ENCODE measurements around the gene SUN5.

The SUN5 gene

DNA sequence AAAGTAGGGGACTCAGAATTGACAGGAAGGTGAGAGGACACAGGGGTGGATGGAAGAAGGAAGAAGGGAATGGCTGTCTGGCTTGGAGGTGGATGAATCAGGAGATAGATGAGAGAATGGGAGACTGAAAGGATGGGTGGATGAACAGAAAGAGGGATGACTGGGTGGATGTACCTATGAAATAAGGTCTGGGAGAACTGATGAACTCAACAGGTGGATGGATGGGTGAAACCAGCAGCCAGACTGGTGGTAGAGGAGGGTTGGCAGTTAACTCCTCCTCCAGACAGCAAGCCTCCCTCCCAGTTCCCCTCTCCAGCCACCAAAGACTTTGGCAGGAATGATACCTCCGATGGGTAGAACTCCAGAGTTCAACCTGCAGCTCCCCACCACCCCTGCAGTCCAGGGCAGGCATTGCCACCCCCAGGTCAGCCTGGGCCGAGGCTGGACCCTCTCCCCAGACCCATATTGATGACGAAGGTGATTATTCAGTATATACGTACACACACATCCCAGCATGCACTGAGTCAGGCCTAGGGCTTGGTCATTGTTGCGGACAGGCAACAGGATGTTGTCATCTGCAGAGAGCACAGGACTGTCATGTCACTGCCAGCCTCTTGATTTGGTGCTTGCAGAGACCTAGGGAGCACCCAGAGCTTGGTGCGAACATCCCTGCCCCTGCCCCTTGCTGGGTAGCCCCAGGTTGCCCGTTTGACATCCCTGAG lies 2.0 kb downstream of the SUN5 start:
- in situ Hi-C loops (cut with MboI; ENCODE audit: low sequenced_read_pairs) = loop anchor here (25.0 kb wide), 1 partner anchor 215 kb away; no protein-coding TSS in a partner anchor

GRCh38 chr20:33000802-33001466 lies 3.3 kb downstream of the SUN5 start:
- in situ Hi-C loops (cut with MboI; ENCODE audit: low sequenced_read_pairs) = loop anchor here (25.0 kb wide), 1 partner anchor 214 kb away; no protein-coding TSS in a partner anchor

DNA sequence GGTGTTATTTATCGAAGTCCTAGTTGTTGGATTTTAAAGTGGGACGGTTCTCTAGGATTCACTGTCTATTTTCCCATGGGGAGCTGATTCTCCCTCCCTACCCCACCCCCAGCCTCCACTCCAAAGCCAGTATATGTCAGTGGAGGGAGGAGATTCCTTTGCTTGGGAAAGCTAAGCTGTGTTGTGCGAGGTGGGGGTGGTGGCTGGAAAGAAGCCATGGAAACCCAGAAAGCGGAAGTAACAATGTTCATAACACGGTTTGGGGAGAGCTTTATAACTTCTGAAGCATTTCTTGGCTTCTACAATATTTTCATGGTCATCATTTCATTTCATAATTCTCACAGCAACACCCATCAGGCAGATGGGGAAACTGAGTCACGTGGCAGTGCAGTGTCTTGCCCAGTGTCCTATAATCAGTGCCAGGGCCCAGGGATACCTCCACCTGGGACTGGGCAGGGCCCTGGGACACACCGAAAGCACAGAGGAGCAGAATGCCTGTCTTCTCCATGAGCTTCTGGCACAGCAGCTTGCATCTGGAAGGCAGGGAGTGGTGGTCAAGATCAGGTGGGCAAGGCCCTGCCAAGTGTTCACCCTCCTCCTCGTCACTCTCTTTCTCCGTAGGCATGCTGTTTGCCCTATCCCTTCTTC lies 4.5 kb downstream of the SUN5 start:
- in situ Hi-C loops (cut with MboI; ENCODE audit: low sequenced_read_pairs) = loop anchor here (25.0 kb wide), 1 partner anchor 212 kb away; no protein-coding TSS in a partner anchor

DNA sequence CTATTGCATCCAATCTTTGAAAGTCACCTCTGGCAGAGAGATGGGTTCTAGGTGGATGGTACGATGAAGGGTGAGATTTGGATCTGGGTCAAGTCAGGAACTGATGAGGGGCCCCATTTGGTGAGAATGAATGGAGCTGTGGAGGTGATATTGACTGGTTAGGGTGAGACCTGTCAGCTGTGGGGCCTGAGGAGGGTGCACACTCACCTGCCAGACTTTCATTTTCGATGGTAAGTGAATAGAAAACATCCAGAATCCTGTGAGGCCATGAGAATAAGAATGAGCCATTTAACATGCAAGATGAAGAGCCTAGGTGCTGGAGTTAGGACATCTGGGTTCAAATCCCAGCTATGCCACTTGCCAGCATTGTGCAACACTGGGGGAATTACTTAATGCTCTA lies 6.8 kb downstream of the SUN5 start:
- in situ Hi-C loops (cut with MboI; ENCODE audit: low sequenced_read_pairs) = no loop called here

DNA sequence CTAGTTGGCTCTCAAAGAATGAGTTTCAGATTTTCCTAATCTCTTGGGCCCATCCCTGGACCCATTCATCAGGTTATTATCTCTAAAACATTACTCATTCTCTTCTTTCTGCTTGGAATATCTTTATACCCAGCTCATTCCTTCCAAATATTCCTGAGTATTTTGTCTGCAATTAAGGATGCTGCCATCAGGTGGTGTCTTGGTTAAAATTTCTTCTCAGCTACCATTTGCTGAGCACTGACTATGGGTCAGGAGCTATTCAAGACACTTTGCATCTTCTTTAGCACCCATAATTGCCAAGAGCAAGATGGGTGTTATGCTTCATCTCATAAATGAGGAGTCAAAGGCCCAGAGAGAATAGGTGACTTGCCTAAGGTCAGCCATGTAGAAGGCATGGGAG lies 8.4 kb downstream of the SUN5 start:
- in situ Hi-C loops (cut with MboI; ENCODE audit: low sequenced_read_pairs) = no loop called here

DNA sequence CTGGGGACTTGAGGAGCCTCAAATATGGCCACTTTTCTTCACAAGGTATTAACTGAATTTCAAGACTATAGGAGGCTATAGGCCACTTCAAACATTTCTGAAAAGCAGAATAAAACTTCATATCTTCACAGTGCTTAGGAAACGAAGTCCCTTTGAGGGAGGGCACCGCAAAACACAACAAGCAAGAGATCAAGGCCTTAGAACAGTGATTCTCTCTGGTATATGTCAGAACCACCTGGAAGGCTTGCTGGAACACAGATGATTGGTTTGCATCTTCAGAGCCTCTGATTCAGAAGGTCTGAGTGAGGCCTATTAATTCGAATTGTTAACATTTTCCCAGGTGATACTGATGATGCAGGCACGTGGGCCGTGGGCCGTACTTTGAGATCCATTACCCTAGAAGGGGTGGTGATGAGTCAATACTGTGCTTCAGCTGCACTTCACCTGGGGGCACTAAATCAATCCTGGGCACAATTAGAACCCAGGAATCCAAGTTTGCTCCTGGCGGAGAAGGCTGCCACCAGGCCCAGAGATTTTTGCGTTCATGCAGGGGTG lies 10.7 kb downstream of the SUN5 start:
- in situ Hi-C loops (cut with MboI; ENCODE audit: low sequenced_read_pairs) = no loop called here

- in situ Hi-C loops (cut with MboI; ENCODE audit: low sequenced_read_pairs) = no loop called here
These were observed 12.2 kb downstream of the SUN5 start for GRCh38 chr20:32991792-32992641.

GRCh38 chr20:32991383-32991782 lies 12.8 kb downstream of the SUN5 start:
- in situ Hi-C loops (cut with MboI; ENCODE audit: low sequenced_read_pairs) = no loop called here

DNA sequence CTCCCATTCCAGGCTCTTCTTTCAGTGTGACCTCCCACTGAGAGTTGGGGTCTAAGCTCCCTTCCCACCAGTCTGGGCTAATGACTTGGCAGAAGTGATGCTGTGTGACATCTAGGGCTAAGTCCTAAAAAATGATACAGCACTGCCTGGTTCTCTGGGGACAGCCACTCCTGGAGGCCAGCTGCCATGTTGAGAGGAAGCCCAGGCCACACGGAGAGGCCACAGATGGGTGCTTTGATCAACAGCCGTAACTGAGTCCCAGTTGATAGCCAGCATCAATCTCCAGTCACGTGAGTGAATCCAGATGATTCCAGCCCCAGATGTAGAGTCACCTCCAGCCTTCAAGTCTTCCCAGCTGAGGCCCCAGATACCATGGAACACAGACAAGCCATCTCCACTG lies 13.8 kb downstream of the SUN5 start:
- in situ Hi-C loops (cut with MboI; ENCODE audit: low sequenced_read_pairs) = no loop called here

GRCh38 chr20:32989507-32990283 lies 14.5 kb downstream of the SUN5 start:
- in situ Hi-C loops (cut with MboI; ENCODE audit: low sequenced_read_pairs) = no loop called here

DNA sequence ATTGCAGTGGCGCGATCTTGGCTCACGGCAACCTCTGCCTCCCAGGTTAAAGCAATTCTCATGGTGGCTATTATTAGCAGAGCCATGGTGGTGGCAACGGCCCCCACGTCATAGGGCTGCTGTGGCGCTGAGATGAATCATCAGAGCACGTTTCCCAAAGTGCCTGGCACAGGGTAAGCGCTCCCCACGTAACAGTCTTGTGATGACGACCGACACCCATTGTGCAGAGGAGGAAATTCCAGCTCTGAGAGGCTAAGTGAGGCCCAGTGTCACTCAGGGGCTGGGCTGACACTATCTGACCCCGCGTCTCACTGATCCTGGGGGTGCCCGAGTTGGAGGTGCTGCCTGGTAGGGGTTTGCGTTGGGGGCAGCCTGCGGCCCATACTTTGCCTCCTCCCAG lies 16.2 kb downstream of the SUN5 start:
- in situ Hi-C loops (cut with MboI; ENCODE audit: low sequenced_read_pairs) = no loop called here

GRCh38 chr20:32987044-32987825 lies 17.0 kb downstream of the SUN5 start:
- in situ Hi-C loops (cut with MboI; ENCODE audit: low sequenced_read_pairs) = no loop called here

DNA sequence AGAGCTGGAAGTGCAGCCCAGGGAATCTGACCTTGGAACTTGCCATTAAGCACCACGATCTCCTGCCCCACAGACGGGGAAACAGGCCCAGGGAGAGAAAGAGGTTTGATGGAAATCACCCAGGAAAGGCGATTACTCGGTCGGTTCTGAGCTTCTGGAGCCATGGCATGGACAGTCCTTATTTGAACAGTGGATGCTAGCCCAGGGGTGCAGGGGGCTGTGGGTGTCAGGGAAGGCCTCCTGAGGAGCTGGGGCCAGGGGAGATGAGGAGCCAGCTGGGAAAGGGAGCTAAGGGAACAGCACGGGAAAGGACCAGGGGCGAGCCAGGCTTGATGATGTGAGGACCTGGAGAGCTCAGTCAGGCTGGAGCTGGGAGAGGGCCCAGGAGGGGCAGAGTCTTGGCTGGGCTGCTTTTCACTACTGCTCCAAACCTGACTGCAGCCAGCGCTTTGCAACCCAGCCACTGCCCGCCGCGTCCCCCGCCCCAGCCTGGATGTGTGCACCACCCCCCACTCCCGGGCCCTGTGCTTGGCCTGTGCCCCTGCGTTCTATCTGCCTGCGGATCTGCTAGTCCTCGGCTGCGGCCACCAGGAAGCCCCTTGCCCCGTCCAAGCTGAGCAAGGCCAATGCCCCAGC lies 17.8 kb downstream of the SUN5 start:
- in situ Hi-C loops (cut with MboI; ENCODE audit: low sequenced_read_pairs) = no loop called here

- in situ Hi-C loops (cut with MboI; ENCODE audit: low sequenced_read_pairs) = no loop called here
These were observed 18.6 kb downstream of the SUN5 start for GRCh38 chr20:32985596-32985995.

DNA sequence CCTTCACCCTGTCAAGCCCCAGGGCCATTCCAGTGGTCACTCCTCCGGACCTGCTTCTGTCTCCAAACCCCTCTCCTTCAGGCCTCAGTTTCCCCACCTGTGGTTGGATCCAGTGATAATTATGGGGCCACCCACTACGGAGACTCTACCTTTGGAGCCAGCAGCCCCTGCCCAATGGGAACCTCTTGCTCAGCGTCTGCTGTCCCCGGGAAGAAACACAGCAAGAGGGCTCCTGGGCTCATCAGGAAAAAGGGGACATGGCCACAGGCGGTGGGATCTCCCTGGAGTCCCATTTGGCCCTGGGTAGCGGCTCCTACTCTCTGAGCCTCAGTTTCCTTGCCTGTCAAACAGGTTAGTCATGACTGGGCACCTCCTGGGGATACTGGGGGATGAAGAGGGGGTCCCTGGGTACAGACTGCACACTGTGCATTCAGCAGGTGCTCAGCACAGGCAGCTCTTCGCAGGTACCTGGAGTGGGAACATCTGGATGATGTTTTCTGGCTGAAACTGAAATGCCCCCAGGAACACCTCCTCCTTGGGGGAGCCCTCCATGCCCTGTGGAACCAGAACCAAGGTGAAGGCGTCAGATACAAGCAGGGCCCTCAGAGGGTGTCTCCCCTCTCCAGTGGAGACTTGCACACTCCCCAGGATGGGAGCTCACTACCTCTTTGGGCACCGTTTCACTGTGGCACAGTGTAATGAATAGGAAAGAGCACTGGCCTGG lies 19.4 kb downstream of the SUN5 start:
- in situ Hi-C loops (cut with MboI; ENCODE audit: low sequenced_read_pairs) = no loop called here

DNA sequence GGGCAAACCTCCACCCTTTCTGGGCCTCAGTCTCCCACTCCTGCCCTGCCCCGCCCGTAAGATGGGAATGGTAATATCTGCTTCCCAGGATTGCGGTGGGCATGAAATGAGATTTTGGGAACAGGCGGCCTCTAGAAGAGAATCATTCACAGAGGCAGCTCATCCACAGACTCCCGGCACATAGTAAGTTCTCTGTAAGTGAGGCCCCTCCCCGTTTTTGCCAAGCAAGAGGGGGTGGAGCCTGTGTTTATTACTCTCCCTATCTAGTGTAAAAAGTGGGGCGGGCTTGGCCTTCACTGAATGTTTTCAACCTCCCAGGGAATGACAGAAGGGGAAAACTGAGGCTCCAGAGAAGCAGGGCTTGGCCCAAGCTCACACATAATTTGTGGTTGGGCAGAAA lies 20.0 kb downstream of the SUN5 start:
- in situ Hi-C loops (cut with MboI; ENCODE audit: low sequenced_read_pairs) = no loop called here

DNA sequence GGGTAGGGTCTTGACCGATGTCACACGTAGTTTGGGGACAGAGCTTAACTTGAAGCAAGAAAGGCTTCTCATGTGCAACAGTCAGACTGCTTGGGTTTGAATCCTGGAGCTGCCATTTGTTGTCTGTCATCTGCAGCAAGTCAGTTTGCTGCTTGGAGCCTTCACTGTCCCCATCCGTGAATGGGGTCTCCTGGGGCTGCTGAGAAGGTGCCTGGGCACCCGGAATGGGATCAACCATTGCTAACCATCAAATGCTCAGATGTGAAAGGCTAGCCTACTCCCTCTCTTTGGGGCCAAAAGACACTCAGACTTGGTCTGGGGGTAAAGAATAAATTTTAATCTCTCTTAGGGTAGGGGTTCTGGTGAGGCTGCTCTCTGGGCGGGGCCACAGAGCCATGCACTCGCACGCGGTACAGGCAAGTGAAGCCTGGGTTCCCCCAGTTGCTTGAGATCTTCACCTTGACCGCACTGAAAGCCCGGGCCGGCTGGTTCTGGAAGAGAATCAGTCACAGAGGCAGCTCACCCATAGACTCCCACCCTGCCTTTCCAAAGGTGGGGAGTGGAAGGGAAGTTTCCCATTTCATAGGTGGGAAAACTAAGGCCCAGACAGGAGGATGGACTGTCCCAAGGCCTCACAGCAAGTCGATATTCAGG lies 20.6 kb downstream of the SUN5 start:
- in situ Hi-C loops (cut with MboI; ENCODE audit: low sequenced_read_pairs) = no loop called here
